Measurements from ENCODE around the gene MYL5.
A peak's percentile ranks its signal among the peaks of the same experiment; 100 is the strongest.

Gene MYL5

GRCh38 chr4:683247-683897, 9.0 kb downstream of the MYL5 start:
- no peak for TF ChIP-seq CTCF (IDR thresholded peaks at IDR 0.05; ENCODE audit: low read depth, low read length)
- H3K4me3 ChIP-seq (ENCODE audit: low read depth, low read length): no peak overlapping the region

- TF ChIP-seq CTCF (IDR thresholded peaks at IDR 0.05; ENCODE audit: low read depth, low read length): peak; percentile 68
- H3K4me3 ChIP-seq (ENCODE audit: low read depth, low read length): no peak overlapping the region
These were observed 9.8 kb downstream of the MYL5 start for GRCh38 chr4:683982-684622.

DNA sequence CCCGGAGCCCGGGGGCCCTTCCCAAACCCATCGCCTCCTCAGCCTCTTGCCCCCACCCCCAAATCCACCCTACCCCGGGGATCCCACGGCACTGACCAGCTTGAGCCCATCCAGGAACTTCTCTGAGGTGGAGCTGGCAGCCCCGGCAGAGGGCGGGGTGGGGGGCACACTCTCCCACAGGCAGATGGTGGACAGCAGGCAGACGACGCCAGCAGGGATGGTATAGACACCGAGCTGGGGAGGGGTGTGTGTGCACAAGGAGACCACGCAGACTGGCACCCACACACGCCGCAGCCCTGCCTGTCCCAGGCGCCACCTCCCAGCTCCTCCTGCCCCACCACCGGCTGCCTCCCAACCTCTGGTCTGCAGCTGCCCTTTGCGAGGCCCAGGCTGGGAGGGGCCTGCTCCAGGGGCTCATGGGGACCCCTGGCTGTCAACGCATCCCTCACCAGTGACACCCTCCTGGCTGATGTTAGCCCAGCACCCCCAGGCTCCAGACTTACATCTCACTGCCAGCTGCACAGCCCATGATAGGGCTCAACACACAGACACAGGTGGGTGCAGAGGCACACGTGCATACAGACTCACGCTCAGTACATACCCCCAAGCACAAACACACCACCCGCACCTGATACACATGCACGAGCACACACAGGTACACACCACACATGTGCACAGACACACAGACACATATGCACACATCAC, 10.4 kb downstream of the MYL5 start:
- no peak for TF ChIP-seq CTCF (IDR thresholded peaks at IDR 0.05; ENCODE audit: low read depth, low read length)
- H3K4me3 ChIP-seq (ENCODE audit: low read depth, low read length): no peak overlapping the region

DNA sequence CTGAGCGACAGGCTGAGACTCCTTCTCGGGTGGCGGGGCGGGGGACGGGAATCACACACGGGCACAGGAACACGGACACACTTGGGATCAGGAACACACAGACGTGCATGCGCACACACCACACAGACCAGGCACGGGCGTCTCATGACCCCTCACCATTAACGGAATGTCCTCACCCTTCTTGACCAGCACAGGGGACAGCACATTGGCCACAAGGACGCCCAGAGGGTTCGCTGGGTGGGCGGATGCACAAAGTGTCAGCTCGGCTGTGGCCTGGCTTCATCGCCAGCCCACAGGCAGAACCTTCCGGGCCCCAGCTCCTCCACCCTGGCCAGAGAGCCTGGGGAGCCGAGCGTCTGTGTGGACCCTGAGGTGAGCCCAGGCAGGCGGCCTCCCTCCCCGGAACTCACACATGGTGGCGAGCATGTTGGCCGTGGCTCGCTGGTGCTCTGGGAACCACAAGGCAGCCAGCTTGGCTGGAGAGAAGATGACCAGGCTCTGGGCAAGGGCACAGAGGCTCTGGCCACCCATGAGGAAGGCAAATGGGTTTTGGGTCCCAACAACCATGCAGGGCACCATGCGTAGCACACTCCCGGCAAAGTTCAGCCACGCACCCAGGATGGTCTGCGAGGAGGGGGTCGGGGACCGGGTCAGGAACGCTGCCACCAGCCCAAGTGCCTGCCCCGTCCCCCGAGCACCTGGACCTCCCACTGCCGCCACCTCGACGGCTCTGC, 11.5 kb downstream of the MYL5 start:
- no peak overlapping the region for H3K4me3 ChIP-seq (ENCODE audit: low read depth, low read length)

DNA sequence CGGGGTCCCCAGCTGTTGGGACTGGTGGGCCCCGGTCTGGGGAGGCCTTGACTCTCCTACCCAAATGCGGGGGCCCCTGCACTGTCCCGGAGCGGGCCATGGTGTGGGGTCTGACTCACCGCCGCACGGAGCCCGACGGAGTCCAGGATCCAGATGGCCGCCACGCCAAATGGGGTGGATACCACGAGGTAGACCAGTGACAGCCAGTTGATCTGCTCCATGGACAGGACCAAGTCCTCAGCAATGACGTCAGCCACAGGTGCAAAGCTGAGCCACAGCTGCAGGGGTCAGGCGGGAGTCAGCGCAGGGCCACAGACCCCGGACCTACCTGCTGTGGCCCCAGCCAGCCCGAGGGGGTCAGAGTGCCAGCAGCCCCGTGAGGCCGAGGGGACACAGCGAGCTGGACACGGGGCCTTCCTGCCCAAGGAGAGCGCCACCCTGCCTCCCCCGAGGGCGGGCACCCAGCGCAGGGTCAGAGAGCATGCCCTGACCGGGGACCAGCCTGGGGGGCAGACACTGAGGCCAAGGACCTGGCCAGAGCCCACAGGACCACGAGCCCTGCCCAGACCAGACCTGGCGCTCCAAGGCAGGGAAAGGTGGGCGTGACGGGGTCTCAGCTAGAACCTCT, 12.2 kb downstream of the MYL5 start:
- H3K4me3 ChIP-seq (ENCODE audit: low read depth, low read length): no peak overlapping the region
- no peak for TF ChIP-seq CTCF (IDR thresholded peaks at IDR 0.05; ENCODE audit: low read depth, low read length)

More for the DNA sequence above, 11.5 kb downstream of the MYL5 start:
- no peak for TF ChIP-seq CTCF (IDR thresholded peaks at IDR 0.05; ENCODE audit: low read depth, low read length)

DNA sequence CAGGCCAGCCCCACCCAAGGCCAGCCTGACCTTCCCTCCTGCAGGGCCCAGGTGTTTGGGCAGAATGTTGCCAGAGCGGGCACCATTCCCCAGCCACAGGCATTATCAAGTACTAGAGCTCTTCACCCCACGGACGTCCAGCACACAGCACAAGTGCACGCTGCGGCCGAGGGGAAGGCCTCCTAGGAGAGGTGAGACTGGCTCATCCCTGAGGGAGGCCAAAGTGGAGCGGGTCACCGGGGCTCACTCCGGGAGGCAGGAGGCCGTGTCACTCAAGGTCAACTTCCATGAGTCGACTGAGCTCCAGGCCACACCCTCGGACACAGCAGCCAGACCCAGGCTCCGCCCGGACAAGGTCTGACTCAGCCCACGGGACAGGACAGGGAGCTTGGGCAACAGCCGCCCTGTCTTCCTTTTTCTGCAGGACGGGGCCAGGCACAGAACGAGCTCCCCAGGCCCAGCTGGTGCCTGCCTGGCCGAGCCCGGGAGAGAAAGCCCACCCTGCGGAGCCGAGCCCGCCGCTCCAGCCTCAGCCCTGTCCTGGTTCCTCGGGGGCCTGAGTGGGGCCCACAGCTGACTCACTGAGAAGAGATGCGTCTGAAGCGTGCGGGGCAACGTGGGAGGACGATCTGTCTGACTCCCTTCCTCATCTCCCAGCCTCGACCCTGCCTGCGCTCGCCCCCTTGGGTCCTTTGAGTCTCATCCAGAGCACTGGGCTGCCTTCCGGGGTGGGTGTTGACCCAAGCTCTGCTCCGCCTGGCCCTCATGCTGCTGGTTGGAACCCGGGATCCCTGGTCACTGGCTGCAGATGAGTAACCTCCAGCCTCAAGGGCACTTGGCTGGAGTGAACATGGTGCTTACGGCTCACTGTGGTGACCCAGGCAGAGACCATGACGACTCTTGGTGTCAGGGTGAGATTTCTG, 13.0 kb downstream of the MYL5 start:
- peak overlapping the region; percentile 31 for H3K4me3 ChIP-seq (ENCODE audit: low read depth, low read length)
- TF ChIP-seq CTCF (IDR thresholded peaks at IDR 0.05; ENCODE audit: low read depth, low read length): no peak

Data from WI38 (cell line).